Stimulated activated CD8-positive, alpha-beta memory T cell treated with anti-CD3 and anti-CD28 coated beads, Interleukin-4, amount 100 ng/mL, for 24 hours (primary cell): Measurements from ENCODE around the gene KBTBD2.
"Not testable (repeated sequence)": the region's sequence is repeated elsewhere in the genome, so short reads cannot be mapped to it uniquely, and the experiment has no call there.

Experiments
- DNase-seq: peaks from one replicate; pipeline ENCODE4 v3.0.0-alpha.2; 2020; ENCODE audit warnings: low read depth

KBTBD2 gene

DNA sequence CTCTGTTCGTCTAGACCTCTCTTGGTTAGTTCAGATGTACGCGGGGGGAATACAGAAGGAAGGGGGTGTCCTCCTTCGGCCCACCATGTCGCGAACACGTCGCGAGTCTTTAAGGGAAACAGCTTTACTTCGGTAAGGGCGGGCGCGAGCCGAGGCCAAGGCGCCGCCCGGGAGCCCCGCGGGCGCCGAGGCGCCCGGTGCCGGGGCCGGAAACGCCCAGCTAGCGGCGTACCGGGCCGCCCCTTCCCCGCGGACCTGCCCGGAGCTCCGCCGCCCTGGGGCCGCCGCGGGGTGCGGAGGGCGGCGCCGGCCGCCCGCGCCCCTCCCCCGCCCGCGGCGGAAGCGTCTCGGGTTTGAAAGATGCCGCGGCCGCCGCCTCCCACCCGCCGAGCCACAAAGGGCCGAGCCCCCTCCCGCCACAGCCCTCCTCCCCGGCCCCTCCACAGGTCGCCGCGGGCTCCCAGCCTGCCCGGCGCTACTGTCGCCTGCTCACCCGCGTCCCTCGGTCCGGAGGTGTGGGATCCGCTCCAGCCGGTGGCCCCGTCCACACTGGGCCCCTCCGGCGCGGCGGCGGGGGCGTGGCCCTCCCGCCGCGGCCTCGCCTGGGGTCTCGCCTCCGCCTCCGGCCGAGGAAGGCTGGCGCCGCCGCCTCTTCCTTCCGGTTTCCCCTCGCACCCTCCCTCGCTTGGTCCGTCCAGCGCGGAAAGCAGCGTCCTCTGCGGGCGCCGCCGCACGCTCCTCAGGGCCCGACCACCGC lies at the start of gene KBTBD2:
TSS of gene KBTBD2 (minus strand) at position 718 of the 757 bp plus-strand sequence. CDS start 12,156 bp downstream, outside the sequence.
- peak; percentile 75 for DNase-seq

DNA sequence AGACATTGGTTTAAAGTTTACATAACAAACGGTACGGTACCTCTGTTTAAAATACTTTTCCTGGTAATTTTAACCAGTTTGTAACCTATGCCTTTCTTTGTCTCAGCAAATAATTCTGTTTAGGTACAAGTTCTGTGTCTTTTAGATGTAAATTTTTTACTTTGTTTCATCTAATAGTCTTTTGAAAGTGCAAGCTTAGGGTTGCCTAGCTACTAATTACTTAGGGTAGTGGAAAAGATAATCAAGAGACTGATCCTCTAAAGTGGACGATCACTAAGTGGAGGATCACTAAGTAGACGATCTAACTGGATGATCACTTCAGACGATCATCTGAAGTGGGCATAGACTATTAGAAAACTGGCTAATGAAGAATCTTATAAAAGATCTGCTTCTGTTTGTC lies 49.6 kb upstream of the KBTBD2 start:
- no peak for DNase-seq

DNA sequence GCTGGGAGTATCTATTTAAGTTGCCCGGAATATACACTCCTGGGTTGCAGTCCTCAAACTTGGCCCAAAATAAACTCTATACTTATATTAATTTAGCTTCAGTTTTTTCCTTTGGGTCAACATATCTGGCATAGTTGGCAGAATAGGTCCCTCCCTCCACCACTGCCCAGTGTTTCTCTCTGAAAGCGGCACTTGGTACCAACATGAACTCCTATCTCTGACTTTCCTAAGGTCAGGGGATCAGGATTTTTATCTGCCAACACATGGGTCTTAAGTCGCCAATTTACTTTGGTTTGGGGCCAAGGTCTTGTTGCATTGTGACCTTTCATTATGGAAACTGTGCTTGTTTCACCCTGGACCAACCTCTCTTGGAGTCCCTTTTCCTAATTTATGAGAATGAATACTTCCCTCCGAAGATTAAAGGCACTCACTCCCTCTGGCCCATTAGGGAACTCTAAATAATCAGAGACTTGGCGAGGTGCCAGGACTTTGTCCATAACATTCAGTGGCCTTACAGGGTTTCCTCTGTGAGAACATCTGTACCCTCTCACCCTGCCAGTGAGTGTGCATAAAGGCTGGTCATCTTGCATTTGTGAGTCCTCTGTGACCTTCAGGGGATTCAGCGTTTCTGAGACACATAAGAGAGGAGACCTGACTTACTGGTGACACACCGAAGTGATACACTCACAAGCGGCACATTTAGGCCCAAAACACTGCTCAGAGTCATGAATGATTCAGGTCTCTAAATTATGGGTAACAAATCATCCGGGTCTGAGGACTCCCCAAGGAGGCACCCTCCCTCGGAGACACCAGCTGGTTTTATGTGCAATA lies 46.0 kb upstream of the KBTBD2 start:
- no peak for DNase-seq

DNA sequence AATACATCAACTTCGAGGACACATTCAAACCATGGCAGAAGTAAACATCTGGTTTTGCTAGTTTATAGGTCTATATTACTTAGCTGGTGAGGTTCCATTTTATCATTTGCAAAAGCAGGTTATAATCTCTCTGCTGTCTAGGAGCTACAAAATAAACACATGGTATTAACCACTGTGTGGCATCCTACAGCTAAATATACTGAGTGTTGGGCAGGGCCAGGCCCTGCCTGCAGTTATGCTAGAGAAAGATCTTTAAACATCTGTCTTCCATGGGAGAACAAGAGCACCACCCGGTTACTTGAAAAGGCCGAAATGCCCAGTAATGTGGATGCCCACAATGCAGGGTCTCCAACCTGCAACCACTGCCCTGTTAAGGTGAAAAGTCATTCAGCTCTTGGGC lies 45.1 kb upstream of the KBTBD2 start:
- no peak for DNase-seq

DNA sequence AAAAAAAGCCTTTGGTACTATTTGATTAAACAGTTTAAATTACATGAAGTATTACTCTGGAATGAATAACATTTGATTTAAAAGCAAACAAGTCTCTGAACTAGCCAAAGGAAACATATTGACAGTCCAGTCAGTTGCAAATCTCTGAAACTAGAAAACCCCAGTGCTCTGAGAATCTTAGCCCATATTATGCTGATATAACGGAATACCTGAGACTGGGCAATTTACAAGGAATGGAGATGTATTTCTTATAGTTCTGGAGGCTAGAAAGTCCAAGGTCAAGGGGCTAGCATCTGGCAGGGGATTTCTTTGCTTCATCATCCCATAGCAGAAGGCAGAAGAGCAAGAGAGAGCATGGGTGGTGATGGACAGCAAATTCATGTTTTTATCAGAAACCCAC lies 44.0 kb upstream of the KBTBD2 start:
- no peak for DNase-seq

DNA sequence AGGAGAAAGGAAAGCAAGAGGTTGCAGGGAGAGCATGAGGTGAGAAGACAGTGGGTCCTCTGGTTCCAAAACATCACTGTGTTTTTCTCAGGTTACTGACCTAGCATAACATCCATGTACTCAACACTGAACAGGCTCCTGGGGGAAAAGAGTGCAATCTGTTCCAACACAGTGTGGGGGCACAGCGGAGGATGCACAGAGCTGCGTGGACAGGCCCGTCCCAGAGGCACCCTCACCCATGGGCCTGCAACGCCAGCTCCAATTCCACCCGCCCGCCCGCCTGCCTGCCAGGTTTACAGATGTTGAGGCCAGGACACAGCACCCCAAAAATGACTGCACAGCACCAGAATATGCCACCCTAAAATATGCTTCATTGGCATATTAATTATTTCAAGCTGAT lies 38.8 kb upstream of the KBTBD2 start:
- DNase-seq = no peak

DNA sequence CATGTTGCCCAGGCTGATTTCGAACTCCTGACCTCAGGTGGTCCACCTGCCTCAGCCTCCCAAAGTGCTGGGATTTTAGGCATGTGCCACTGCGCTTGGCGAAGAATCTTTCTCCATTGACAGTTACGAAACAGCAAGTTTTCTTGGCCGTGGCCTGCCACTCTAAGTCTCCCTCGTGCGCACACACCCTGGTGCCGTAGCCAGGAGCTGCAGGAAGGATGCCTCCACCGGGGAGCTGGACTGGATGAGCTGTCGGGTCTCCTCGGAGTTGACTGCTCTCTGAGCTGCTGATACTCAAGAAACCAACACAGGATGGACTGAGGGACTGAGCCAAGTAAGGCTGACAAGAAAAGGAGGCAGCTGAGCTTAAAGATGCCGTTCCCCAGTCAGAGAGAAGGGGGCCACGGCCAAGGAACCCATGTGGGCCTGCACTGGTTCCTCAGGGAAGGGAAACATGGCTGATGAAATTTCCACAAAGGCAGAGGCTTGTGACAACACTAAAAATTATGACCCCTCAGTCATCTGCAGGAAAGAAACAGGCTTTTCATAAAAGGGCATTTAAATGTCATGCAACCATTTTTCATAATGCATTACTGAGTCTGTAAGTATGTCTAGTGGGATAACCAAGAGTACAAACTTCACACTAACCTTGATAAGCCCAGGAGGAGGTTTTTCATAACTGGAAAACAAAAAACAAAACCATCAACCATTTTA lies 38.0 kb upstream of the KBTBD2 start:
- no peak for DNase-seq

DNA sequence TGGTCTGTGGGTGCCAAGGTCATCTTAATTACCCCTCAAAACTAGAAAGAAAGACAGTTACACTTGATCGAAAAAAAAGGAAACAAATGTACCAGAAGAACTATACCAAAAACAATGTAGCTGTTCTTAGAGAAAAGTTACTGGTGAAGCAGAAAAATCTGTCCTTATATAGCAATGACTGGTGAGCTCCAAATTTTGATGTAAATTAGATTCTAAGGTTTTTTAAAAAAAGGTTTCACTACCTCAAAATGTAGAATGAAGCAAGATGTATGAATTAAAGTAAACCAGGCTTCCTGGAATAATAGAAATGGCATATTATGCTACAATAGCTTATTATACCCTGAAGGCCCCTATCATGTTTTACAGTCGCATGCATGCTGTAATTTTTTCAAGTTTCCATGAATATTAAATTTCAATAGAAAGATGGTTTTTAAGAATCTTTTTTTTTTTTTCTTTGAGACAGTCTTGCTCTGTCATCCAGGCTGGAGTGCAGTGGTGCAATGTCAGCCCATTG lies 37.3 kb upstream of the KBTBD2 start:
- DNase-seq = no peak

DNA sequence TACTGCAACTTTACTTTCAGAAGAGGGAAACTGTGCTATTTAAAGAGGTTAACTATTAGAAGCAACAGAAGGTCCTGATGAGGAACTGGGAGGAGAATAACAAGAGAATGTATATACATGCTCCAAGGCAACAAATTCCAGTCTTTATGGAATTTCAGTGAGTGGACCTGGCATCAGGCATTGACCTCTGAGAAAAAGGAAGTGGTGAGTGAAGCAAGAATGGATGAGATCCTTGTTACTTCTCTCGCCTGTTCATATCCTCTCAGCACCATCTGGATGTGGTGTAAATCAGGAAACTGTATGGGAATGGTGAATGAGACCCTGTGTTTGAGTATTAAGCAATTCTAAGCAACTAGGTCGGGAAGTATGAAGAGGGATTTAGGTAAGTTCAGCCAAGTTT lies 30.3 kb upstream of the KBTBD2 start:
- no peak for DNase-seq

DNA sequence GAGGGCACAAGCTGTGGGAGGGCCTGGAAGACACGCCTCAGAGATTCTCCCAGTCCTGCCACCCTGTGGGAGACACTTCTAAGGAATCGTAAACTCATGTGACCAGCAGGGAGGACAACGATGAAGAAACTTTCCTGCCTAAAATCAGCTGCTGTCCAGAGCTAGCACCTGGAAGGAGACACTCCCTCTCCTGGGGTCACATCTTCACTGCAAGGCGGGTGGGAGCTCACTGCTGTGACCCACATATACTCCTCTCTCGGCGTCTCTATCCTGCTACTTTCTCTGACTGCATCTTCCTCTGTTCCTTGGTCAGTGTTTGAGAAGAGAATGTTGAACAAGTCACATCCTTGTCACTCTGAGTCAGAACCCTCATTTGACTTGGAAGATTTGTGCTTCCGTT lies 25.4 kb upstream of the KBTBD2 start:
- DNase-seq = not testable (repeated sequence)

DNA sequence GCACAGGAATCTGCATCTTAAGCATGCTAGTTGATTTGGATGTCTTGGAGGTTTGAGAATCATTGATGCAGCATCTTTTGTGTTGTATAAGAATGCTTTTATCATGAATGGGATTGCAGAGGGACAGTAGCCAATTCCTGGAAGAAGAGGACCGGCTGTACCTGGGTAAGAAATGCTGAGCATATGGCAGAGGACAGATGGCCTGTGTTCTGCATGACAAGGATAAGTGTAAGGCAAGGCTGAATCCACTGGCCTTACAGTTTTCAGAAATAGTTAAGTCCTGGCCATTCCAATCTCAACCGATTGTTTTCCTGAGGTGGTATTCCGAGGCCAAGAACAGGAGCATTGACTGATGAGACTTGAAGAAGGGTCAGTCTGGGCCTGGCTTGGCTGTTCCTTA lies 24.4 kb upstream of the KBTBD2 start:
- DNase-seq = no peak

DNA sequence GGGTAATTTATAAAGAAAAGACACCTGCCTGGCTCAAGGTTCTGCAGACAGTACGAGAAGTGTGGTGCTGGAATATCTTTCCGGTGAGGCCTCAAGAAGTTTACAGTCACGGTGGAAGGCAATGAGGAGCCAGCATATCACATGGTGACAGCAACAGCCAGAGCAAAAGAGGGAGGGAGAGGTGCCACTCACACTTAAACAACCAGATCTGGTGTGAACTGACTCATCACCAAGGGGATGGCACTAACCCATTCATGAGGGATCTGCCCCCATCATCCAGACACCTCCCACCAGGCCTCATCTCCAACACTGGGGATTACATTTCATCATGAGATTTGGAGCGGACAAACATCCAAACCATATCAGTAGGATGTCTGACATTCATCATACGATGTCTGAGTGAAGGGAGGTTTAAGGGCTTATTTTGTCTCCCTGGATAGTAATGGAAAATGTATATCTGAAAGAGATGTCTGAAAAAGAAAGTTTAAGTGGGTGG lies 23.5 kb upstream of the KBTBD2 start:
- DNase-seq = no peak

DNA sequence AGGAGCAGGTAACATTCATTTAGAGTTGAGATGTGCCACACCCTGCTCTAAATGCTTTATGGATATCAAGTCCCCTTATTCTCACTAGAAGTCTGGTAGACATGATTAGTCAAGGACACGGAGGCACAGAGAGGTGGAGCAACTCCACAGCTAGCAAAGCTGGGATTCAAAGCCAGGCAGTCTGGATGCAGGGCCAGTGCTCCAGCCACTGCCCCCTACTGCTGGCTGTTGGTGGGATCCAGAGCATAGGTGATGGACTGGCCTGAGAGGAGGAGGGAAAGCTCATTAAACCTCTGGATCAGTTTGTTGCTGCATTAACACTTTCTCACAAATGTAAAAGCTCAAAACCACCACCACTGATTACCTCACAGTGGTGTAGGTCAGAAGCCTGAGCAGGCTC lies 22.6 kb upstream of the KBTBD2 start:
- DNase-seq = no peak

DNA sequence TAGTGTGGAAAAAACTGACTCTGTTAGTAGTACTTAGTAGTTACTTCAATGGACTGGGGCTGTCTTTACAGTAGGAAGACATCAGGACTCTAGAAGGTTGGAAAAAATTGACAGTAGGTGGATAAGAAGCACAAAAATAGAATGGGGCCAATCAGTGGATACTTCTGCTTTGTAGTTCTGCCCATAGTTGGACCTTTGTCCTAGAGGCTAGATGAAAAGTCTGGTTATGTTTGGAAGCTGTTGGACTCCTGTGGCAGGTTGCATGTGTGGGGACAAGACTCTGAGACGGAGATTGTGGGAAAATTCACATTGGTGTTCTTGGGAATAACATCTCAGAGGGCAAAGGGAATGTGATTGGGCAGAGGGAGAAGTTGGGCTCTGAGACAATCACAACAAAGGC lies 18.6 kb upstream of the KBTBD2 start:
- DNase-seq = no peak

DNA sequence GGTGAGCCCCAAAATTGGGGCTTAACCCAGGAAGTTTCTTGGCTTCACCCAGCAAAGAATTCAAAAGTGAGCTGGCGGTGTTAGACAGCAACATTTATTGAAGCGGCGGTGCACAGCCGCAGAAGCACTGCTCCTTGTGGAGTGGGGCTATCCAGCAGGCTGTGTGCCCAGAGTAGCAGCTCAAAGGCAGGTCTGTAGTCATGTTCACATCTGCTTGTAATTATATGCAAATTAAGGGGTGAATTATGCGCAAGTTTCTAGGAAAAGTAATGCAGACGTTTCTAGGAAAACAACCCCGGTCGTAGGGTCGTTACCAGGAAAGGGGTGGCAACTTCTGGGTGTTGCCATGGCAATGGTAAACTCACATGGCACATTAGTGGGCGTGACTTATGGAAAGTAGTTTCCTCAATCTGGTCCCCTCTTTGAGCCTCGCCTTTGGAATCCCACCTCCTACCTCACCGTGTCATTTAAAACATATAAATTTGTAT lies 13.7 kb upstream of the KBTBD2 start:
- DNase-seq = peak; percentile 54

DNA sequence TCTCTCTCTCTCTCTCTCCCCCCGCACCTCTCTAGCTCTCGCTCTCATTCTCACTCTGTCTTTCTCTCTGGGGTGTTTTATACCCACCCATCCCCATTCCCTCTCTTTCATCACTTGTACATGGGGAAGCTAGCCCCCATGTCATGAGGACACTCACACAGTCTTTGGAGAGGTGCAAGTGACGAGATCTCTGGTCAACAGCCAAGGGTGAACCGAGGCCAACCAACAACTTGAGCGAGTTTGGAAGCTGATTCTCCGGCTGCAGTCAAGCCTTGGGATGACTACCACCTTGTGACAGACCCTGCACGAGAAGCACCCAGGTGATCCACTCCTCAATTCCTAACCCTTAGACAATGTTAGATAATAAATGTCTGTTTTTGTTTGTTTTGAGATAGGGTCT lies 10.1 kb upstream of the KBTBD2 start:
- DNase-seq = no peak

DNA sequence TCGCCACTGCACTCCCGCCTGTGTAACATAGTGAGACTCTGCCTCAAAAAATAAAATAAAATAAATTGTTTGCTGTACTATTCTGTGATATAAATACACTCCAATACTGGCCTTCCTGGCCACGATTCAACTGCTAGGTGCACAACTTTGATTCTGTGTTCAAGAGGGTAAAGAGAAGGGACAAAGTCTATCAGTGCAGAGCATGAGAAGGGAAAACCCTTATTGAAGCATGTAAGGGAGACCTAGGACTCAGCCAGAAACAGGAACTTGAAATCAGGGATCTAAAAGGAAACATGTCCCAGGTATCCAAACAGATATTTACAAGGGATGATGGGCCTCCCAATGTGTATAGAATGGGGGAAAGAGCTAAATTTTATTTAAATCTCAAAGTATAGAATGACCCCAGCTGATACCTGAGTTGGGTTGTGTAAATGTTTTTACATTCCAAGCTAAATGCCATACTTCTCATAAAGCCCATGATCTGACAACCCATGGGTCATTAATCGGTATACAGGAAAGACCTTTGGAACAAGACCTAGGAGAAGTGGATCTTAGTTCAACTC lies 9.0 kb upstream of the KBTBD2 start:
- DNase-seq = no peak

DNA sequence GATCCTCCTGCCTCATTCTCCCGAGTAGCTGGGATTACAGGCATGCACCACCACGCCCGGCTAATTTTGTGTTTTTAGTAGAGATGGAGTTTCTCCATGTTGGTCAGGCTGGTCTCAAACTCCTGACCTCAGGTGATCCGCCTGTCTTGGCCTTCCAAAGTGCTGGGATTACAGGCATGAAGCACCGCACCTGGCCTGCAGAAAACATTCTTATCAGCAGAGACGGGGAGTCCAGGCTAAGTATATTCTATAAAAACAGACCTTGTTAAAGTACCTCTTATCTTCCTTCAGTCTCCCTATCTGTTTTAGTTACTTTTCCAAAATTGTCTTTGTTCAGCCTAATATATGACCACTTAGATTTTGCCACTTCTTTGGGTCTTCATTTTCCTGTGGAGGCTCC lies 5.8 kb upstream of the KBTBD2 start:
- DNase-seq = not testable (repeated sequence)

DNA sequence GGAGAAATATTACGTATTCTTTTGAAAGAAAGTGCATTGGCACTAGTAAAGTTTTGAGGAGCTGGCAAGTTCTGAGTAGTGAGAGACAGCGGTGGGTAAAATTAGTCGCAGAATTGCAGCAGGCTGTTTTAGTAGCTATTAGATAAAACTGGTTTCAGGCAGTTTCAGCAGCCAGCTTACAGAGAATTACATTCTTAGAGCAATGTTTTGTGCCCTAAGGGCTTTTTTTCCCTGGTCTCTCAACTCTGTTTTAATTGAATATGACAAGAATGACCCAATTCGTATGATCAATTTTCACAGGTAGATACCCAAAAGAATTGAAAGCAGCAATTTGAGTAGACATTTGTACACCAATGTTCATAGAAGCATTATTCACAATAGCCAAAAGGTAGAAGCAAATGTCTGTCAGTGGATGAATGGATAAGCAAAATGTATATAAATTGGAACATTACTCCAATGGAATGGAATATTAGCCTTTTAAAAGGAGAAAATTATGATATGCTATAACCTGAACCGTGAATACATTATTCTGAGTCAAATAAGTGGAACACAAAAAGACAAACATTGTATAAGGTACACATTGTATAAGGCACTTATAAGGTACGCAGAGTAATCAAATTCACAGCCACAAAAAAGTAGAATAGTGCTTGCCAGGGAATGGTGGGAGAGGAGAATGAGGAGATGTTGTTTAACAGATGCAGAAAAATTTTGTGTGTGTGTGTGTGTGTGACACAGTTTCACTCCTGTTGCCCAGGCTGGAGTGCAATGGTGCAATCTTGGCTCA lies 5.2 kb upstream of the KBTBD2 start:
- DNase-seq = no peak

DNA sequence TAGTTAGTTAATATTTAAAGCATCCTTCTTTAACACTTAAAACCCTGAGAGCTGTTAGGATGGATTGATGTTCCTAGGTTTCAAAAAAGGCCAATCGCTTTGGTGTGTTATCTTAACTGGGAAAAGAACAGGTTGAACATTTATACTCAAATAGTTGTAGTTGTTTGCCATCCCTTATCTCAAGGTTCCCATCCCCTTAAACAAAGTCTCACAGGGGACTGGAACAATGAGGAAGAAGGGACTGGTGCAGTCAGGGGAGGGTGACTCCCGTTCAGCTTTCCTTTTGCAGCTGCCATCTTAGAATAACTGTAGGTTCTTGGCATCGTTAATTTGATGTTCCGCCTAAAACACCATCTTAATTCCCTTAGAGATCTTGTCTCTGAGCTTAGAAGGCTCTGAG lies 2.6 kb upstream of the KBTBD2 start:
- no peak for DNase-seq

DNA sequence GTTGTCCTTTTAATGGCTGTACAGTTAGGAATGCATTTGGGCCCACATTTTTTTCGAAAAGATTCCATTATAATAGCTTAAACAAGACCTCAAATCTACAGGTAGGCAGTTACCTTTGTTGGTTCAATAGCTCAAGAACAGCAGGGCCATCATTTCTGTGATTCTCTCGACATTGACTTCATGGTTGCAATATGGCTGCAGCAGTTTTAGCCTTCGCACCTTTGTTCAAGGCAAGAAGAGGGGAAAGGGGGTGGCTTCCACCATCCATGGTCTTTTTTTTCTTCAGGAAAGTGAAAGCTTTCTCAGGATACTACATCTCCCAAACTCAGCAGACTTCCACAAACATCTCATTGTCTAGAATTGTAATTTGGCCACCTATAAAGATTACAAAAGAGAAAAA lies 2.2 kb upstream of the KBTBD2 start:
- no peak for DNase-seq
